Type B pancreatic cell (in vitro differentiated cells): ENCODE results near the gene MRE11. TPM values are rescaled to one million over a fixed set of nuclear protein-coding genes. Genes with fewer than 3 reads are reported as not detected.

Source experiments
- DNase-seq: peaks from one replicate; pipeline ENCODE4 v3.0.0; 2021; ENCODE audit warnings: mixed read lengths; ENCODE audit not compliant: unreplicated experiment; ENCODE audit errors: extremely low spot score
- H3K27ac Mint-ChIP-seq: 2 replicates; pipeline ENCODE4 v1.8.0; 2021; ENCODE audit warnings: mild to moderate bottlenecking, mixed read lengths
- H3K27me3 Mint-ChIP-seq: 2 replicates; pipeline ENCODE4 v1.8.0; 2021; ENCODE audit warnings: mixed read lengths
- H3K36me3 Mint-ChIP-seq: 2 replicates; pipeline ENCODE4 v1.8.0; 2021; ENCODE audit warnings: mixed read lengths
- H3K4me1 Mint-ChIP-seq: one replicate; pipeline ENCODE4 v1.8.0; 2021; ENCODE audit warnings: mixed read lengths; ENCODE audit not compliant: unreplicated experiment
- H3K4me3 Mint-ChIP-seq: 2 replicates; pipeline ENCODE4 v1.8.0; 2021; ENCODE audit warnings: mild to moderate bottlenecking, mixed read lengths
- H3K9me3 Mint-ChIP-seq: 2 replicates; pipeline ENCODE4 v1.8.0; 2021; ENCODE audit warnings: mixed read lengths
- total RNA-seq: library from RNA; stranded (reverse); gene quantifications from 2 replicates; pipeline ENCODE4 v1.2.1, GENCODE V29; 2021; ENCODE audit warnings: low replicate concordance
- TF ChIP-seq, protein P1 (sequence below): fragments of 200-600 bp; sonication (generic); conservative IDR thresholded peaks from 2 replicates; pipeline ENCODE4 v1.5.0; 2021; ENCODE audit warnings: antibody characterized with exemption, mild to moderate bottlenecking

Gene MRE11
- total RNA-seq, 1 donor from 2014 or later = 37.6 TPM

DNA sequence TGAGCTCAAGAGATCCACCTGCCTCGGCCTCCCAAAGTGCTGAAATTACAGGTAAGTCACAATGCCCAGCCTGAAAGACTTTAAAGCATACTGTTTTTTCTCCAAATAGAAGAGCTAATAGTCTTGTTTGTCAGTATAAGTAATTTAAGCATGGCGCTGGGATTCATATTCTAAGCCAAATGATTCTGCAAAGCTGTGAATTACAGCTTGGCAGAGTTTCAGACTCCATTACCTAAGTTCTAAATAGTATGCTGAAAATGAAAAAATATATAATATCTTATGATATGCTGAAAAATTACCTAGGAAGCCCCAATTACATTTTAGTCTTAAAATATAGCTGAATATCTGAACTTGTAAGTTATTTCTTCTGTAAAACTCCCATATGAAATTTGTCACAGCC, 39.3 kb downstream of the MRE11 start:
- Mint-ChIP-seq H3K4me3 (no peak overlapping the region), H3K36me3 (peaks cover 11% of the 10 kb centered on the region), H3K27me3 (no peaks in the 10 kb centered on the region), H3K27ac (no peak overlapping the region), H3K9me3 (no peaks in the 10 kb centered on the region), H3K4me1 (no peaks in the 10 kb centered on the region)
- TF ChIP-seq, protein P1, sequence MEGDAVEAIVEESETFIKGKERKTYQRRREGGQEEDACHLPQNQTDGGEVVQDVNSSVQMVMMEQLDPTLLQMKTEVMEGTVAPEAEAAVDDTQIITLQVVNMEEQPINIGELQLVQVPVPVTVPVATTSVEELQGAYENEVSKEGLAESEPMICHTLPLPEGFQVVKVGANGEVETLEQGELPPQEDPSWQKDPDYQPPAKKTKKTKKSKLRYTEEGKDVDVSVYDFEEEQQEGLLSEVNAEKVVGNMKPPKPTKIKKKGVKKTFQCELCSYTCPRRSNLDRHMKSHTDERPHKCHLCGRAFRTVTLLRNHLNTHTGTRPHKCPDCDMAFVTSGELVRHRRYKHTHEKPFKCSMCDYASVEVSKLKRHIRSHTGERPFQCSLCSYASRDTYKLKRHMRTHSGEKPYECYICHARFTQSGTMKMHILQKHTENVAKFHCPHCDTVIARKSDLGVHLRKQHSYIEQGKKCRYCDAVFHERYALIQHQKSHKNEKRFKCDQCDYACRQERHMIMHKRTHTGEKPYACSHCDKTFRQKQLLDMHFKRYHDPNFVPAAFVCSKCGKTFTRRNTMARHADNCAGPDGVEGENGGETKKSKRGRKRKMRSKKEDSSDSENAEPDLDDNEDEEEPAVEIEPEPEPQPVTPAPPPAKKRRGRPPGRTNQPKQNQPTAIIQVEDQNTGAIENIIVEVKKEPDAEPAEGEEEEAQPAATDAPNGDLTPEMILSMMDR = no peak
- DNase-seq = no peak

DNA sequence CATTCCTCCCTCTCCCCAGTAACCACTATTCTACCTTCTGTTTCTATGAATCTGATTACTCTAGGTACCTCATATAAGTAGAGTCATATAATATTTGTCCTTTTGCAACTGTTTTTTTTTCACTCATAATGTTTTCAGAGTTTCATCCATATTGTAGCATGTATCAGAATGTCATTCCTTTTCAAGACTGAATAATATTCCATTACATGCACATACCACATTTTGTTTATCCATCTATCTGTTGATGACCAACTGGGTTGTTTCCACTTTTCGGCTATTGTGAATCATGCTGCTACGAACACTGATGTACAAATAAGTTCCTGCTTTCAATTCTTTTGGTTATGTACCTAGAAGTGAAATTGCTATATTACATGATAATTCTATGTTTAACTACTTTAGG, 40.7 kb downstream of the MRE11 start:
- no peaks in the 10 kb centered on the region for H3K4me1 Mint-ChIP-seq
- H3K36me3 Mint-ChIP-seq = peaks cover 11% of the 10 kb centered on the region
- H3K9me3 Mint-ChIP-seq = no peaks in the 10 kb centered on the region
- H3K27me3 Mint-ChIP-seq = no peaks in the 10 kb centered on the region
- TF ChIP-seq, protein P1 = no peak
- no peak for DNase-seq
- no peak overlapping the region for H3K27ac Mint-ChIP-seq
- no peak overlapping the region for H3K4me3 Mint-ChIP-seq

DNA sequence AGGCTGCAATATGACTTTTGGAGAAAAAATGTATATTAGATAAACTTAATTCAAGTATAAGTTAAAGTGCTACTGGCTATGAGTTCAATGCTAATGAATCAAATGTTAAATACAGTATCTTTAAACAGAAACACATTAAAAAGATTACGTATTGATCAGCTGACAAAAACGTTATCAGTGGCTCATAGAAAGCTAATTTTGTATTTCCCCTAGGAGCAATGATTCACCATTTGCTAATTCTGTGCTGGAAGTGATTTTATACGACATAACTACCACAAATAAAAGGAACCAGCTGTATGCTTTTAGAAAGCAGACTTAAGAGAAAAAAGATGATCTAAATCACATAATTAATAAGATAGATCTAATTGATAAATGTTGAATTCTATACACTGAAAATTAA, 43.6 kb downstream of the MRE11 start:
- H3K4me3 Mint-ChIP-seq = no peak overlapping the region
- no peak for DNase-seq
- H3K27ac Mint-ChIP-seq = no peak overlapping the region
- H3K27me3 Mint-ChIP-seq = no peaks in the 10 kb centered on the region
- no peaks in the 10 kb centered on the region for H3K4me1 Mint-ChIP-seq
- peaks cover 14% of the 10 kb centered on the region for H3K36me3 Mint-ChIP-seq
- TF ChIP-seq, protein P1 = no peak
- no peaks in the 10 kb centered on the region for H3K9me3 Mint-ChIP-seq

DNA sequence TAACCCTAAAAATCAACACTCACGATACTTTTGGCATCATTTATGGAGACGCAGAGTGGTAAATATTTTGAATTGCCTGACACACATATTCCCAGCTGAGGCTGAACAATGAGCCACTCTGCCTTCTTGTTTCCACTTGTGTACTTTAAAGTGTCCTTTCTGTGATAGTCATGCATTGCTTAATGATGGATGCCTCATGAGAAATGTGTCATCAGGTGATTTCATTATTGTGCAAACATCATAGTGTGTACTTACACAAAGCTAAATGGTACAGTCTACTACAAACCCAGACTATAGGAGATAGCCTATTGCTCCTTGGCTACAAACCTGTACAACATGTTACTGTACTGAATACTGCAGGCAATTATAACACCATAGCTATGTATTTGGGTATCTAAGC, 44.2 kb downstream of the MRE11 start:
- no peak for DNase-seq
- Mint-ChIP-seq H3K4me3 (no peak overlapping the region), H3K9me3 (no peaks in the 10 kb centered on the region), H3K4me1 (no peaks in the 10 kb centered on the region), H3K27ac (no peak overlapping the region), H3K27me3 (no peaks in the 10 kb centered on the region), H3K36me3 (peaks cover 14% of the 10 kb centered on the region)
- TF ChIP-seq, protein P1 = no peak

DNA sequence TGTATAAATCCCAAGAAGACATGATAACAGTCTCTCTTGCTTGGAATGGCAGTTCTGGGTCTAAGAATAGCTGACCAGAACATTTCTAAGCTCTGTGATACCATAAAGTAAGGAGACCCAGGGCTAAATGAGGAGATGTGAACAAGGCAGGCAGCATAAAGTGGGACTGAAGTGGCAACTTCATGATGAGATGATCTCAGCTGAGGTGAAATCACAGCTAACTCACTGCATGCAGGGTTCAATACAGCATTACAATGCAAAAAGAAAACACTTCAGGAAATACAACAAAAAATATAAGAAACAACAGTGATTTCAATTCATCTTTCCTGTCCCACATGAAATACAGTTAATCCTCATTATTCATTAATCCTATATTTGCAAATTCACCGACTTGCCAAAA, 44.6 kb downstream of the MRE11 start:
- Mint-ChIP-seq H3K4me1 (no peaks in the 10 kb centered on the region), H3K27me3 (no peaks in the 10 kb centered on the region), H3K27ac (no peak overlapping the region), H3K36me3 (peaks cover 18% of the 10 kb centered on the region), H3K4me3 (no peak overlapping the region), H3K9me3 (no peaks in the 10 kb centered on the region)
- TF ChIP-seq, protein P1 = no peak
- DNase-seq = no peak

DNA sequence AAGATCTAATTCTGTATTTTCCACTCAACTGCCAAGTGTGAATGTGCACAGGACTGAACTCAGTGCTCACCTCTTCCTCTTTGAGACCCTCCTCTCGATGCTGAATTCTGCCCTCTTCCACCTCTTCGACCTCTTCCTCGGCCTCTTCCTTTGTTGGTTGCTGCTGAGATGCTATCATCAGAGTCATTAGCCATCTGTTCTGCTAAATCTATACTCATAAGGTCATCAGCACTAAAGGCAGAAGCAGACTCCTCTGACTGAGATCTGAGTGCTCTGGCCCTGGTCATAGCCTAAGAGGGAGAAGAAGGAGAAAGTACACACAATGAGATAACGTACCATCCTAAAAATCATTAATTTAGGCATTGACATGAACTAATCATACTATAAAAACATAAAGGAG, 46.5 kb downstream of the MRE11 start:
- H3K4me1 Mint-ChIP-seq = no peaks in the 10 kb centered on the region
- no peak overlapping the region for H3K27ac Mint-ChIP-seq
- no peaks in the 10 kb centered on the region for H3K9me3 Mint-ChIP-seq
- TF ChIP-seq, protein P1 = no peak
- H3K36me3 Mint-ChIP-seq = peaks cover 8% of the 10 kb centered on the region
- DNase-seq = no peak
- H3K27me3 Mint-ChIP-seq = no peaks in the 10 kb centered on the region
- H3K4me3 Mint-ChIP-seq = no peak overlapping the region
